ENCODE results near the gene PRDM16. TPM values are rescaled to one million over a fixed set of nuclear protein-coding genes. Genes with fewer than 3 reads are reported as not detected.

PRDM16 gene
- total RNA-seq, 1 donor from 2014 or later, result 5.6 TPM

DNA sequence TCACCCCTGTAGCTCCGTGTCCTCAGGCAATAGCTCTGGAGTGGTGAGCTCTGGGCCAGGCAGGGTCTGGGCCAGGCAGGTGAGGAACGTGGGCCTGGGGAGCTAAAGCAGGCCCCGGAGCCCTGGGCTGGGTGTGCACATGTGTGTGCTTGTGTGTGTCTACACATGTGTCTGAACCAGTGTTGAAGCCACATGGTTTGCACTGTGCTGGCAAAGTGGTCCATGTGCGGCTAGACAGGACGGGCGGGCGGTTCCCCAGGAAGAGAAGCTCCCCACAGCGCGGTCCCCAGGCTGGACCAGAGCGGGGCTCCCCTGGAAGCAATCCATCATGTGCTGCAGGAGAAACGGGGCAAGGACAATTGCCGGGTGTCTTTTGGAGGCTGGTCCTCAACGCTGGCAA is 84.2 kb downstream of the PRDM16 start:
- DNase-seq (ENCODE audit: low read depth), result no peak
- peaks cover 13% of the 10 kb centered on the region for H3K27me3 ChIP-seq (ENCODE audit: control insufficient read depth, insufficient read depth, low read length)
- no peak overlapping the region for H3K4me3 ChIP-seq (ENCODE audit: low read depth, low read length)
- no peak for TF ChIP-seq CTCF (IDR thresholded peaks at IDR 0.05; ENCODE audit: insufficient read depth, low read length, poor library complexity, severe bottlenecking)
- H3K36me3 ChIP-seq (ENCODE audit: control insufficient read depth, insufficient read depth, low read length), result no peaks in the 10 kb centered on the region

- no peak for TF ChIP-seq CTCF (IDR thresholded peaks at IDR 0.05; ENCODE audit: insufficient read depth, low read length, poor library complexity, severe bottlenecking)
- DNase-seq (ENCODE audit: low read depth), result no peak
Observed at GRCh38 chr1:3153902-3154795, 85.1 kb downstream of the PRDM16 start.

DNA sequence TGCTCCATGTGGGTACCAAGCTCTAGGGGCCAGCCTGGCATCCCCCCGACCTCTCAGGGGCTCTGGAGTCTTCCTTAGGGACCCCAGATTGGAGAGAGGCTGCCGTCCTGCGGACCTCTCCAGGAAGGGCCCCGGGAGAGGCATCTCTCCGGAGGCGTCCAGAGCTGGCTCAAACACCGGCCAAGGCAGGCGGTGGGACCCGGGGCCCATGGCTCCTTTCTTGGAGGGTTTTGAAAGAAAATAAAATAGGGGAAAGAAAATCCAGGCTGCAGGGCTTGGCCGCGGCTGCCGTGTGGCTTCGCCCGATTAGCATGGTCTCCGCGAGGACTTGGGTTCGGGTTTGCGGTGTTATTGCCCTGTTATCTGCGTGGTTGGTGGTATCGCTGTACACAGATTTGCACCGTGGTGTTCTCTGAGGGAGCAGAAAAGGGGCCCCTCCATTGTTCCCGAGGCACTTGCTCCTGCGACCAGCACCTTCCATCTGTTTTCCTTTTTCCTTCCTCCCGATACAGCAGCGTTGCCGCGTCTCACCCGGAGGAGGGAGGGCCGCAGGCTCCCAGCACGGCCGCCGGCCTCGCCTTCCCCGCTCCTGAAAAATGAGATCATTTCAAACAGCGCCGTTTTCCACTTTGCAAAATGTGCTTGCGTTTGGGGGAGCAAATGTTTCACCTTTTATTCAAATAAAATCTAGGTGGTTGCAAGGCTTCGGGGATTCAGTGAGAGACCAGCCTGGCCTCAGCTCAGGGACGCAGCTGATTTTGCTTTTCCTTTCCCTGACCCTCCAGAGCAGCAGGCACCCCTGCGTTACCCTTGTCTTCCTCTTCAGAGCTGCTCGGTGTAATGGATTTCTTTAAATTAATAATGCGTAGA is 86.3 kb downstream of the PRDM16 start:
- no peaks in the 10 kb centered on the region for H3K36me3 ChIP-seq (ENCODE audit: control insufficient read depth, insufficient read depth, low read length)
- no peak overlapping the region for H3K4me3 ChIP-seq (ENCODE audit: low read depth, low read length)
- TF ChIP-seq CTCF (IDR thresholded peaks at IDR 0.05; ENCODE audit: insufficient read depth, low read length, poor library complexity, severe bottlenecking), result no peak
- H3K27me3 ChIP-seq (ENCODE audit: control insufficient read depth, insufficient read depth, low read length), result peaks cover 13% of the 10 kb centered on the region
- no peak for DNase-seq (ENCODE audit: low read depth)

More at GRCh38 chr1:3153902-3154795, 85.1 kb downstream of the PRDM16 start:
- H3K27me3 ChIP-seq (ENCODE audit: control insufficient read depth, insufficient read depth, low read length), result peaks cover 13% of the 10 kb centered on the region
- no peaks in the 10 kb centered on the region for H3K36me3 ChIP-seq (ENCODE audit: control insufficient read depth, insufficient read depth, low read length)
- H3K4me3 ChIP-seq (ENCODE audit: low read depth, low read length), result no peak overlapping the region

DNA sequence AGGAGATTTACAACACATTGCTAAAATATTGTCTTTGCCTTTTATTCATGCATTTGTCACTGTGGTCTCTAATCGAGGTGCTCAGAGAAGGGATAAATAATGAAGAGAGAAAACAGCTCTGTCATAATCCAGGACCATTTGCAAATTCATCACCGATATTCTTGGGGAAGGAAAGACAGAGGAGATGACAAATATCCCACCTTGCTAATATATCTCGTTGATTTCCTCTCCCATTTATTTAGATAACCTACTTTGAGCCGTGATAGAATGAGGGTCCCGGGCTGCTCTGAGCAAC is 86.9 kb downstream of the PRDM16 start:
- DNase-seq (ENCODE audit: low read depth), result no peak
- Histone ChIP-seq H3K36me3 (ENCODE audit: control insufficient read depth, insufficient read depth, low read length) (no peaks in the 10 kb centered on the region), H3K27me3 (ENCODE audit: control insufficient read depth, insufficient read depth, low read length) (peaks cover 15% of the 10 kb centered on the region), H3K4me3 (ENCODE audit: low read depth, low read length) (no peak overlapping the region)
- no peak for TF ChIP-seq CTCF (IDR thresholded peaks at IDR 0.05; ENCODE audit: insufficient read depth, low read length, poor library complexity, severe bottlenecking)

GRCh38 chr1:3156936-3157335 is 87.9 kb downstream of the PRDM16 start:
- no peaks in the 10 kb centered on the region for H3K36me3 ChIP-seq (ENCODE audit: control insufficient read depth, insufficient read depth, low read length)
- H3K27me3 ChIP-seq (ENCODE audit: control insufficient read depth, insufficient read depth, low read length), result peaks cover 18% of the 10 kb centered on the region
- TF ChIP-seq CTCF (IDR thresholded peaks at IDR 0.05; ENCODE audit: insufficient read depth, low read length, poor library complexity, severe bottlenecking), result no peak
- H3K4me3 ChIP-seq (ENCODE audit: low read depth, low read length), result no peak overlapping the region
- DNase-seq (ENCODE audit: low read depth), result no peak

All from kidney epithelial cell (primary cell).